ENCODE measurements around the gene SLC27A5.

The SLC27A5 gene, protein sequence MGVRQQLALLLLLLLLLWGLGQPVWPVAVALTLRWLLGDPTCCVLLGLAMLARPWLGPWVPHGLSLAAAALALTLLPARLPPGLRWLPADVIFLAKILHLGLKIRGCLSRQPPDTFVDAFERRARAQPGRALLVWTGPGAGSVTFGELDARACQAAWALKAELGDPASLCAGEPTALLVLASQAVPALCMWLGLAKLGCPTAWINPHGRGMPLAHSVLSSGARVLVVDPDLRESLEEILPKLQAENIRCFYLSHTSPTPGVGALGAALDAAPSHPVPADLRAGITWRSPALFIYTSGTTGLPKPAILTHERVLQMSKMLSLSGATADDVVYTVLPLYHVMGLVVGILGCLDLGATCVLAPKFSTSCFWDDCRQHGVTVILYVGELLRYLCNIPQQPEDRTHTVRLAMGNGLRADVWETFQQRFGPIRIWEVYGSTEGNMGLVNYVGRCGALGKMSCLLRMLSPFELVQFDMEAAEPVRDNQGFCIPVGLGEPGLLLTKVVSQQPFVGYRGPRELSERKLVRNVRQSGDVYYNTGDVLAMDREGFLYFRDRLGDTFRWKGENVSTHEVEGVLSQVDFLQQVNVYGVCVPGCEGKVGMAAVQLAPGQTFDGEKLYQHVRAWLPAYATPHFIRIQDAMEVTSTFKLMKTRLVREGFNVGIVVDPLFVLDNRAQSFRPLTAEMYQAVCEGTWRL

DNA sequence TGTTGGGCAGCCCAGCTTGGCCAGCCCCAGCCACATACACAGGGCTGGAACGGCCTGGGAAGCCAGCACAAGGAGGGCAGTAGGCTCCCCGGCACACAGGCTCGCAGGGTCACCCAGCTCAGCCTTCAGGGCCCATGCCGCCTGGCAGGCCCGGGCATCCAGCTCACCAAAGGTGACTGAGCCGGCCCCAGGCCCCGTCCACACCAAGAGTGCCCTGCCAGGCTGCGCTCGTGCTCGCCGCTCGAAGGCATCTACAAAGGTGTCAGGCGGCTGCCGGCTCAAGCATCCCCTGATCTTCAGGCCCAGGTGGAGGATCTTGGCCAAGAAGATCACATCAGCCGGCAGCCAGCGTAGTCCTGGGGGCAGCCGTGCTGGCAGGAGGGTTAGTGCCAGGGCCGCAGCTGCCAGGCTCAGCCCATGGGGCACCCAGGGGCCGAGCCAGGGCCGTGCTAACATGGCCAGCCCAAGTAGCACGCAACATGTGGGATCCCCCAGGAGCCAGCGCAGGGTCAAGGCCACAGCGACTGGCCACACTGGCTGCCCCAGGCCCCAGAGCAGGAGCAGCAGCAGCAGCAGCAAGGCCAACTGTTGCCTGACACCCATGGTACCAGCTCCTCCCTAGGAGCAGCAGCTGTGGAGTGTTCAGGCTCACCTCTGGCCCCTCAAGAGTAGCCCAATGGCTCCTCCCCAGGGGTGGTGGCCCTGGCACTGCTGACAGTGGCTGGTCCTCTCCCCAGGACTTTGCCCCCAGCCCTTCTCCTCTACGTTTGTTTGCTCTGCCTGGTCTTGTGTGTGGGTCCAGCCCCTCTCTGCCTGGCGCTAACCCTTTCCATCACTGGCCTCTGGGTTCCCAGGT is at the start of gene SLC27A5:
Gene SLC27A5, minus strand, starts transcription at position 640 of the 856 bp plus-strand sequence. Its CDS starts 37 bp downstream, at position 603.
- DNase-seq: no peak

- no peak for DNase-seq
Observed at GRCh38 chr19:58560921-58561320, 49.1 kb upstream of the SLC27A5 start.

DNA sequence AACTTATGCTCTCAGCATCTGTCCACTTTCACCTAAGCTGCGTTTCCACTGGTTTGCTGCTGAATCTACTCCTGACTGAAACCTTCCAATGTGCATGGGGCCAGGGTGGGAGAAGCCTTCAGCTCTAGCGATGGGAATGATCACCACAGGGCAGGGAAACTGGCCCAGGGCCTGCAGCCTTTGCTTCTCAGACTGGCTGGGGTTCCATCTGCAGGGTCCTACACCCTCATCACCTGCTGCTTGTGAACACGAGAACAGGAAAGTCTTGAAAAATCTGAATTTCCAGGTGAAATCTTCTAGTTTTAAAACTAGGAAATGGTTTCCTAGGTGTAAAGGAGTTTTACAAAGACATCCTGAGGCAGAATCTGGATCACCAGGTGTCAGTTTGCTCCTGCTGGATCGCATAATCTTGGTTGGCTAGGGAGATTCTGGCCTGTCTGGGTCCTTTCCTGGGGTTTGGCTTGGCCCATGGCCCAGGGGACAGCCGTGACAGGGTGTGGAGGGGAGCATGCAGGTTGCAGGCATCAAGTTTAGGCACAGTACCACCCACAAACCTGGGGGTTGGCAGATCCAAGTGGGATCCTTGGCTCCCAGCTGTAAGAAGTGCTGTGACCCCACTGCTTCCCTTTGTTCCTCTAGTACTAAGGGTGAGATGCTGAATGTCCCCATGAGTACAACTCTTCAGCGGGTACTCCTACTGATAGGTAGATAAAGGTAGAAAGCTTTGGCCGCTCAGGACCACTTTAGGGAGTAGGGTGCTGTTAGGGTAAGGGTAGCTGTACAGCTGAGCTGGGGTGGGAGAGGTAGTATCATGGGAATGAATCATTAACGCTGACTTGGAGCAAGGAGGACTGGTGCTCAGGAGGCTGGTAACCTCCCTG is 48.5 kb upstream of the SLC27A5 start:
- DNase-seq: no peak

- DNase-seq: peak; percentile 76 to 86
Observed at GRCh38 chr19:58559275-58560006, 47.6 kb upstream of the SLC27A5 start.

- peak; percentile 100 for DNase-seq
Observed at GRCh38 chr19:58558623-58559274, 47.0 kb upstream of the SLC27A5 start.

DNA sequence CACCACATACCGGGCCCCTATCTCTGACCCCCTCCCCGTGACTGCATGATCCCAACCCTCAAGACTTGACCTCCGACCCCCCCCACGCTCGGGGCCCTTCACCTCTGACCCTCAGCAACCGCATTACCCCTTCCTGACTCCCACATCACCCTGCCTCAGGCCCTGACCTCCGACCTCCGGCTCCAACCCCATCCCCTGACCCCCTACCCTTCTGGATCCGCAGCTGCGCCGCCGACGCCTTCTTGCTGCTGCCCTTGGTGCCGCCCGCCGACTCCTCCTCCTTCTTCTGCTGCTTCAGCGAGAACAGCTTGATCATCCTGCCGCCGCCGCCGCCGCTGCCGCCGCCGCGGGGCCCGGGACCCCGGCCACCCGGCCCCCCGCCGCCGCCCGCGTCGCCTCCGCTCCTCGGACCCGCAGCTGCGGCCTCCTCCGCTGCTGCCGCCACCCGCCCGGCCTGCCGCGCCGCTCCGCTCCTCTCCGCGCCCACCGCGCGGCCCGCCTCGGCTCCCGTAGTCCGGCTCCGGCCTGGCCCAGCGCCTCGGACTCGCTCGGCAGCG is 46.4 kb upstream of the SLC27A5 start, which contains the start of gene UBE2M:
Gene UBE2M, minus strand, starts transcription at position 546 of the 557 bp plus-strand sequence. Its CDS starts 230 bp downstream, at position 316.
- peak; percentile 63 to 65 for DNase-seq

GRCh38 chr19:58557221-58558065 is 45.7 kb upstream of the SLC27A5 start:
- DNase-seq: peak in 1 of 2 donors; percentile 25

GRCh38 chr19:58556622-58557220 is 44.9 kb upstream of the SLC27A5 start:
- no peak for DNase-seq

- DNase-seq: no peak
Observed at GRCh38 chr19:58555920-58556621, 44.3 kb upstream of the SLC27A5 start.

GRCh38 chr19:58555369-58555885 is 43.6 kb upstream of the SLC27A5 start:
- no peak for DNase-seq

DNA sequence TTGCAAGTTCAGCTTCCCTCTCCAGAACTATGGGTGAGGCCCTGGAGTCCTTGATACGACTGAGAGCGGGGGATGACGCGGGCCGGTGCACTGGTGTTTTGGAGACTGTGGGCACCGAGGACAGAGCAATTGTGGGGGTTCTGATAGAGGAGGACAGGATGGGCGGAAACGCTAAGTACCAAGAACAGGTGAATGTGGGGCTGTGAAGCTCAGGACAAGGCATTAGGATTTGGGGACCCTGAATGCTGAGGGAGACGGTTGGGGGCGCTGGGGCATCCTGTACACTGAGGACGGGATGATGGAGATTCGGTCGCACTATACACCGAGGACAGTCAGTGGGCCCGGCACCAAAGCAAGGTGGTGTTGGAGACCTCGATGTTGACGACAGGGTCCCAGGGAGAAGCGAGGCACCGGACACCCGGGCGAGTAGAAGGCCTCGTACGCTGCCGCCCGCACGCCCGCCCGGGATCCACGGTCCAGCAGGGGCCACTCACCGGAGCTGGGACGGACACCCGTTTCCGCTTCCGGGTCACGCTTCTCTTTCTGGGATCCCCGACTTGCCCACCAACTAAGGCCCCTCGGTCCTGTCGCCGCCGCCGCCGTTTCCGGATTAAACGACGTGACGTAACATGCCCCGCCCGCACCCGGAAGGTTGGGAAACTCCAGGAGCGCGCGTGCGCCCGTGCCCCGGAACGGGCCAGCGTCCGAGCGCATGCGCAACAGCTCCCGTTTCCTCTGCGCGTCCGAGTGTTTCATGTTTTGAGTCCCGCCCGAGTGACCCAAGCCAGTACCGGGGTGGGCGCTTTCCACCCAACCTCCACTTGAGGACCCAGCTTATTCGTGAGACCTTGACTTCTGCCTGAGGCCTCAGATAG is 42.9 kb upstream of the SLC27A5 start, which contains the start of gene CHMP2A:
Gene CHMP2A, minus strand, starts transcription at position 612 of the 875 bp plus-strand sequence. CDS start 893 bp downstream, outside the sequence.
- DNase-seq: peak; percentile 98 to 99

GRCh38 chr19:58553799-58554493 is 42.2 kb upstream of the SLC27A5 start:
- peak in 1 of 2 donors; percentile 47 for DNase-seq

DNA sequence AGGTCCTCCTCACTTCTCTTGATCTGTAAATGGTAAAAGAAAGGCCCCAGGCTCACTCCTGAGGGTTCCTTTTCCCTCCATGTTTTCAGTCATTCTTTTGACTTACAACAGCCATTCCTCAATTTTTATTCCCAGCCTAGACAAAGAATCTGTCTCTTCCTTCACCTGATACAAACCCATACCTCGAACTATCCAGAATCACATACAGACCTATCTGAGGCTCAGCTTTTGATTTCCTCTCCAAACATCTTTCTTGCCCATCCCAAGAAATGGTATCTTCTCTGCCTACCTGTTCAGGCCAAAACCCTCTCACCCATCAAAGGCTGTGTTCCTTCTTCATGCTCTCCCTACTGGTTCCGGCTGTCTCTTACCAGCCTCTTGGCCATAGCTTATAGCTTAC is 40.9 kb upstream of the SLC27A5 start:
- DNase-seq: no peak

GRCh38 chr19:58551577-58552471 is 40.0 kb upstream of the SLC27A5 start:
- peak in 1 of 2 donors; percentile 21 for DNase-seq

DNA sequence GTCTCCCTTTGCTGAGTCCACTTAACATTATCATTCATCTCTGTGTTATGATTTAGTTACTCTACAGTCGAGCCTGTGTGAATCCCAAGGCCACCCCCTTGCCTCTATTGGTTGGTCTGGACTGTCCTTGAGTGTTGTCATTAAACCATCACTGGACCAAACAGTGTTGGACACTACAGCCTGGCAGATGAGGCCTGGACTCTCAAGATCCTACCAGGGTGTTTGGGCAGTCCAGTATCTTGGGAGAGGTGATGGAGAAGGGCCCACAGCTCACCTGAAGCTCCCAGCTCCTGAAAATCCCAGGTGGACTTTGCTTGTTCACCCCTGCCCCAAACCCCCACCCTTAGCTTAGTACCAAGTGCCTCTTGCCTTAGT is 39.3 kb upstream of the SLC27A5 start:
- DNase-seq: no peak

Data from stimulated activated CD4-positive, alpha-beta T cell treated with anti-CD3 and anti-CD28 coated beads, Interleukin-2, amount 100 ng/mL, for 24 hours (primary cell).